Endothelial cell of umbilical vein (primary cell): Measurements from ENCODE around the gene ACTR1A. TPM values are rescaled to one million over a fixed set of nuclear protein-coding genes. Genes with fewer than 3 reads are reported as not detected.

Experiments
- BruUV-seq: library from RNA; stranded (reverse); fragments of 400-500 nt; replicated peaks from 2 replicates; lab custom pipeline; 2021; lab: Mats Ljungman, UMichigan
- CTCF ChIA-PET: fragments of 300-600, 350-600 bp; sonication (Branson Sonifier 250); formaldehyde crosslinking; loops from one replicate; lab custom pipeline; 2021; ENCODE audit warnings: antibody characterized with exemption, inconsistent platforms; lab: Charles Lee
- POLR2A ChIA-PET: fragments of 300-600, 350-600 bp; sonication (Branson Sonifier 250); formaldehyde crosslinking; loops from one replicate; lab custom pipeline; 2021; ENCODE audit warnings: antibody characterized with exemption, inconsistent platforms; lab: Charles Lee
- DNase-seq: peaks from one replicate; pipeline ENCODE4 v3.0.0-alpha.2; 2011; ENCODE audit warnings: low read depth, low spot score
- FAIRE-seq: peaks from 2 replicates; lab custom pipeline; 2011; peaks lifted over from hg19 to GRCh38; lab: Jason Lieb, UNC
- H2AFZ ChIP-seq: 2 replicates; pipeline ENCODE4 v1.6.0; 2012; ENCODE audit warnings: low read depth, low read length, control low read depth, inconsistent platforms
- H3K27ac ChIP-seq: 2 replicates; pipeline ENCODE4 v1.5.1; 2011; ENCODE audit warnings: low read depth, mild to moderate bottlenecking, control low read depth, low read length, moderate library complexity; ENCODE audit not compliant: insufficient read depth
- H3K27me3 ChIP-seq, 2 experiments: 2 replicates each; pipeline versions ENCODE4 v1.6.0 to v1.6.1; 2011; ENCODE audit warnings: low read length in 2 of 2, mixed read lengths in 1 of 2; ENCODE audit not compliant: control insufficient read depth in 2 of 2, insufficient read depth in 2 of 2
- H3K36me3 ChIP-seq, 2 experiments: 2 replicates in 1 of 2; 3 replicates in 1 of 2; pipeline ENCODE4 v1.5.1; 2011; ENCODE audit warnings: low read length in 2 of 2, mild to moderate bottlenecking in 1 of 2, moderate library complexity in 1 of 2; ENCODE audit not compliant: control insufficient read depth in 2 of 2, insufficient read depth in 2 of 2; ENCODE audit errors: extremely low read depth in 1 of 2
- H3K4me1 ChIP-seq: 3 replicates; pipeline ENCODE4 v1.5.1; 2011; ENCODE audit warnings: mild to moderate bottlenecking, low read length; ENCODE audit not compliant: control insufficient read depth, insufficient read depth; ENCODE audit errors: extremely low read depth
- H3K4me2 ChIP-seq: 2 replicates; pipeline ENCODE4 v1.6.1; 2011; ENCODE audit warnings: low read length, control low read depth, mixed read lengths; ENCODE audit not compliant: insufficient read depth
- H3K4me3 ChIP-seq, 3 experiments: fragments of 200-600 bp in 1 of 3; sonication (generic), shearing (Covaris generic) in 1 of 3; replicated peaks in 1 of 3; 2 replicates each; pipeline ENCODE4 v1.5.1; 2011 to 2016; ENCODE audit warnings: control low read depth in 3 of 3, low read length in 3 of 3, mild to moderate bottlenecking in 2 of 3, inconsistent platforms in 1 of 3, low read depth in 1 of 3, moderate library complexity in 1 of 3; ENCODE audit not compliant: insufficient read depth in 1 of 3
- H3K79me2 ChIP-seq: 2 replicates; pipeline ENCODE4 v1.6.0; 2012; ENCODE audit warnings: low read length, inconsistent platforms; ENCODE audit not compliant: control insufficient read depth, insufficient read depth
- H3K9ac ChIP-seq: replicated peaks from 2 replicates; pipeline ENCODE3; 2011; ENCODE audit warnings: low read length, control low read depth; ENCODE audit not compliant: insufficient read depth; ENCODE audit errors: extremely low read depth
- H3K9me1 ChIP-seq: replicated peaks from 3 replicates; pipeline ENCODE4 v1.6.0; 2011; ENCODE audit warnings: mild to moderate bottlenecking, low read length; ENCODE audit not compliant: control insufficient read depth, insufficient read depth; ENCODE audit errors: extremely low read depth
- H3K9me3 ChIP-seq: replicated peaks from 2 replicates; pipeline ENCODE4 v1.5.1; 2012; ENCODE audit warnings: low read length, inconsistent platforms; ENCODE audit not compliant: control insufficient read depth, insufficient read depth
- H4K20me1 ChIP-seq: replicated peaks from 2 replicates; pipeline ENCODE3; 2011; ENCODE audit warnings: mild to moderate bottlenecking, low read length; ENCODE audit not compliant: control insufficient read depth, insufficient read depth; ENCODE audit errors: extremely low read depth
- CTCF ChIP-seq, 2 donors: IDR thresholded peaks; 1 replicate in 1 of 2; 2 replicates in 1 of 2; pipeline ENCODE4 v1.5.1; 2011; ENCODE audit warnings: low read length in 2 of 2, mild to moderate bottlenecking in 2 of 2, moderate library complexity in 2 of 2, control low read depth in 1 of 2, inconsistent platforms in 1 of 2, low read depth in 1 of 2; ENCODE audit not compliant: insufficient read depth in 1 of 2; ENCODE audit errors: extremely low read depth in 1 of 2
- FOS ChIP-seq: IDR thresholded peaks from 2 replicates; pipeline ENCODE4 v1.6.1; 2011; ENCODE audit warnings: mild to moderate bottlenecking, low read length, moderate library complexity, borderline replicate concordance; ENCODE audit not compliant: insufficient read depth
- GATA2 ChIP-seq: IDR thresholded peaks from 2 replicates; pipeline ENCODE4 v1.7.0; 2011; ENCODE audit warnings: low read depth, mild to moderate bottlenecking, moderate library complexity, mixed read lengths, low read length; ENCODE audit not compliant: insufficient read length, insufficient read depth
- JUN ChIP-seq: IDR thresholded peaks from 2 replicates; pipeline ENCODE4 v1.6.1; 2011; ENCODE audit warnings: borderline replicate concordance, low read depth; ENCODE audit not compliant: insufficient read length, insufficient read depth
- MYC ChIP-seq: IDR thresholded peaks from one replicate; pipeline ENCODE4 v1.6.1; 2011; ENCODE audit warnings: mild to moderate bottlenecking, low read depth, low read length
- POLR2A ChIP-seq: IDR thresholded peaks from 2 replicates; pipeline ENCODE4 v1.6.1; 2012; ENCODE audit warnings: low read depth, mild to moderate bottlenecking, control low read depth, low read length
- dilution Hi-C: fragments of 300-500 bp; cut with MboI; formaldehyde crosslinking; loops from one replicate; pipeline ENCODE4 v1.15.0; 2019; ENCODE audit warnings: low sequenced_read_pairs; ENCODE audit not compliant: extremely low pct_ligation_motif_present
- intact Hi-C: fragments of 100-400 bp; cut with micrococcal nuclease; formaldehyde crosslinking; loops from one replicate; pipeline ENCODE4 v1.10.0; 2022
- polyA plus RNA-seq, 4 experiments: library from polyadenylated mRNA; depleted of rRNA in 3 of 4; stranded (reverse) in 3 of 4; unstranded in 1 of 4; fragments of >200 nt; gene quantifications; 2 replicates each; pipeline versions ENCODE4 v1.2.1 to v1.2.3, GENCODE V29; 2011 to 2012; ENCODE audit warnings: missing spikeins in 1 of 4
- total RNA-seq: library from RNA; stranded (reverse); gene quantifications from 2 replicates; pipeline ENCODE4 v1.2.3, GENCODE V29; 2021

The ACTR1A gene
- total and polyA plus RNA-seq, 2 donors (not counting 3 experiments of a cell fraction or from before 2014, with no cell fraction given): 155 to 164 TPM

GRCh38 chr10:102509387-102509786 is 6.9 kb upstream of the ACTR1A start:
- Histone ChIP-seq H3K9me3 (no peaks in the 10 kb centered on the region), H3K27me3 (no peaks in the 10 kb centered on the region), H3K27ac (no peak overlapping the region), H3K36me3 (peaks cover 5 to 10% of the 10 kb centered on the region in 2 experiments), H2AFZ (no peak overlapping the region), H3K4me2 (peak overlapping the region; percentile 16), H3K9me1 (no peaks in the 10 kb centered on the region), H4K20me1 (no peaks in the 10 kb centered on the region), H3K9ac (no peak overlapping the region), H3K4me1 (peaks cover 16% of the 10 kb centered on the region), H3K79me2 (peaks cover 26% of the 10 kb centered on the region), H3K4me3 (no peak overlapping the region)
- BruUV-seq: no TSS peak
- dilution Hi-C loops (no loop called here), intact Hi-C loops (no loop called here)
- no peak for TF ChIP-seq GATA2
- no peak for TF ChIP-seq POLR2A
- peak; percentile 21 for TF ChIP-seq JUN
- peak; percentile 72 for TF ChIP-seq FOS
- POLR2A ChIA-PET: no interaction called here
- peak; percentile 71 for FAIRE-seq
- peak; percentile 61 for DNase-seq
- CTCF ChIA-PET: interaction anchor here (0.7 to 8.4 kb wide), 6 partner anchors 15 to 160 kb away, joined by 3 to 261 read pairs (median 4); partner anchors contain the start of gene TRIM8

- intact Hi-C loops (no loop called here), dilution Hi-C loops (no loop called here)
- no TSS peak for BruUV-seq
These were observed 6.0 kb upstream of the ACTR1A start for GRCh38 chr10:102508506-102508905.

More at GRCh38 chr10:102508506-102508905, 6.0 kb upstream of the ACTR1A start:
- Histone ChIP-seq H3K27me3 (no peaks in the 10 kb centered on the region), H3K9me1 (no peaks in the 10 kb centered on the region), H2AFZ (no peak overlapping the region), H4K20me1 (no peaks in the 10 kb centered on the region), H3K4me3 (no peak overlapping the region), H3K36me3 (peaks cover 2 to 6% of the 10 kb centered on the region in 2 experiments), H3K27ac (no peak overlapping the region), H3K4me1 (peaks cover 17% of the 10 kb centered on the region), H3K9me3 (no peaks in the 10 kb centered on the region), H3K9ac (no peak overlapping the region), H3K79me2 (peaks cover 28% of the 10 kb centered on the region), H3K4me2 (no peak overlapping the region)
- POLR2A ChIA-PET: no interaction called here
- DNase-seq (no peak), FAIRE-seq (no peak)
- CTCF ChIA-PET: interaction anchor here (8.4 kb wide), 1 partner anchor 73 kb away, joined by 261 read pairs; no protein-coding TSS in a partner anchor
- TF ChIP-seq GATA2: no peak
- no peak for TF ChIP-seq MYC
- no peak for TF ChIP-seq FOS
- no peak for TF ChIP-seq CTCF (IDR thresholded peaks at IDR 0.05; ENCODE audit: extremely low read depth in 1 of 2, insufficient read depth in 1 of 2, low read depth in 1 of 2, low read length in 2 of 2)
